Effector CD8-positive, alpha-beta T cell (primary cell): ENCODE results near the gene INPP5A.
"Not testable (repeated sequence)": the region's sequence is repeated elsewhere in the genome, so short reads cannot be mapped to it uniquely, and the experiment has no call there.

Experiments
- DNase-seq: peaks from one replicate; lab custom pipeline; 2025; lab: John Stamatoyannopoulos, UW

Gene INPP5A

DNA sequence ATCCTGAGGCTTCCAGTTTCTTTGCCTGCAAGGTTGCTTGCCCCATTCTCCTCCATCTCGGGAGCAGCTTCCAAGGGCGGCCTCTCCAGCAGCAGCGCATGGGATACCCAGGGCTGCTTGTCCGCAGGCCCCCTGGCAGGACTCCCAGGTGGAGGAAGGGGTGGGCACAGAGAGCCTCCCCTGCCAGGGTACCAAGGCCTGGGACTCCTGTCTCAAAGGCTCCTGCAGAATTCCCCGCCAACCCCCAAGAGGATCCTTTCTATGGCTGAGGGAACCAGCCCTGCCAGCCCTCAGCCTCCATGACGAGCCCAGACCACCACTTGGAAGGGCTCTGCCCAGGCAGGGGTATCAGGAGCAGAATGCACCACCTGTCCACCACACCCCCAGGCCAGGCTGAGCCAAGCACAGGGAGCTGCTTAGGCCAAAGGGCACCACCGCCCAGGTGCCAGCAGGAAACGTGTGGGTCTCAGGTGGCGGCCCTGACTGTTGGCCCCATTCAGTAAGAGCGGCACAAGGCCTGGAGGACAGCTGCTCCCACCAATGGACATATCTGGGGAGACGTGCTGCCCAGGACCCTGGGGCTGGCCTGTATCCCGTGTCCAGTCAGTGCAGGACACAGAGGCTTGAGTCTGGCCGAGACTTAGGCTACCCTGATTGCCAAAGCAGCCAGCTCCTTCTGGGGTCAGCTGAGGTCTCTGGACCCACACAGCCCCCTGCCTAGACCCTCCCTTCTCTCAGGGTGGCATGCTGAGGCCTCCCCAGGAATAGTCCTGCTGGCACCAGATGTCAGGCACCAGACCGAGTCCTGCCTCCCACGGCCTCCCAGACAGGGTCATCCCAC, 33.8 kb upstream of the INPP5A start:
- no peak for DNase-seq

DNA sequence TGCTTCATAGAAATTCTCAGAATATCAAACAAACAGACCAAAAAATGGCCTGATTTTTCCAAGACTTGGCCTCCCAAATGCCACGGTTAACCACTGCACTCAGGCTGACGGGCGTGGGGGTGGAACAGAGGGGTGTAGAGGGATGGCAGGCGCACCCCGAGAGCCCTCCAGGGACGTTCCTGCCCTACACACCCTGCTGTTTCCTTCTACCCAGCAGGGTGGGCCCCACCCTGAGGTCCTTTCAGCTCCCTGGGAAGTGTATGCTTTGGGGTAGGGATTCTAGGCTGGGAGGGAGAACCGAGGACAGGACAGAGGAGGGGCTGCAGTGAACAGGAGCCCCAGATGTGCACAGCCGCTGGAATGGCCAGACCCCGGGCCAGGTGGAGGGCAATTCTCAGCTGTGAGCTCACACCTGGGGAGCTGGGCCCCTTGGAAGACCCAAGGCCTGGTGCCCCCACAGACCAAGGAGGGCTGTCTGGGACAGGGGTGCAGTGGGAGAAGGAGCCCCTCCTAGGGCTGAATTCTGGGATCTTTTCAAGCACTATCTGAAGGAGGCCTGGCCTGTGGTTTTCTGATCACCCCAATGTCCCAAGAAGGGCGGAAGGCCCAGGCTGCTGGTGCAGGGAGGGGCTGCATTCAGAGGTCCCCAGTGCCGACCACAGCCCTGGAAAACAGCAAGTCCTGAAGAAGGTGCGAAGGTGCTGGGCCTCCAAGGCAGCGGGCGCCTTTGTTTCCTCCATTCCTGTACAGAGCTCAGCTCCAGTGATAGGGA, 32.9 kb upstream of the INPP5A start:
- DNase-seq = no peak

DNA sequence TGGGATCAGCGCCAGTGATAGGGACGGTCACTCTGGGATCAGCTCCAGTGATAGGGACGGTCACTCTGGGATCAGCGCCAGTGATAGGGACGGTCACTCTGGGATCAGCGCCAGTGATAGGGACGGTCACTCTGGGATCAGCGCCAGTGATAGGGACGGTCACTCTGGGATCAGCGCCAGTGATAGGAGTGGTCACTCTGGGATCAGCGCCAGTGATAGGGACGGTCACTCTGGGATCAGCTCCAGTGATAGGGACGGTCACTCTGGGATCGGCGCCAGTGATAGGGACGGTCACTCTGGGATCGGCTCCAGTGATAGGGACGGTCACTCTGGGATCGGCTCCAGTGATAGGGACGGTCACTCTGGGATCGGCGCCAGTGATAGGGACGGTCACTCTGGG, 32.0 kb upstream of the INPP5A start:
- not testable (repeated sequence) for DNase-seq

DNA sequence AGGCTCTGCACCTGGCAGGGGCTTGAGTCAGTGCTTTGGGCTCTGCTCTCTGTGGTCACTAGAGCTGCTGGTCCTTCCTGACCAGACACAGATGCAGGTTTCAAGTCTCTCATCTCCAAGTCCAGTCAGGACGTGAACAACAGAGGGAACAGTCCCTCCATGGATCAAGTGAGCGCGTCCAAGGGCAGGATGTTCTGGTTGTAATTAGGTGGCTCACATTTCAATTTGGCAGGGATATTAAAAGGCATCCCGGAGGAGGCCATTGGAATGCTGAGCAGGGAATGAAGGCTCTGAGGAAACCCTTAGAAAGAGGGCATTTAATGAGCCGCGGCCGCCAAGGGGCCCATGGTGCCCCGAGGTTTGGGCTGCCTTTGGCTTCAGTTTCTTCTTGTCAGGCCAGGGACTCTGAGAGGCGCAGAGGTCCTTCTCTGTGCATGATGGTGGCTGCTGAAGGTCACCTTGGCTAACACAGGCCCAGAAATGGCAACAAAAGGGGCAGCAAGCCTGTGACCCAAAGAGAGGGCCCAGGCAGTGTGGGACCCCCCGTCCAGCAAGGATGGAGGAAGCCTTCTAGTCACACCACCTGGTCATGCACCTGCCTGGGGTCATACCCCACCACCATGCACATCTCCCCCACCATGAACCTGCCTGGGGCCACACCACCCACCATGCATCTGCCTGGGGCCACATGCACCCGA, 30.7 kb upstream of the INPP5A start:
- no peak for DNase-seq

DNA sequence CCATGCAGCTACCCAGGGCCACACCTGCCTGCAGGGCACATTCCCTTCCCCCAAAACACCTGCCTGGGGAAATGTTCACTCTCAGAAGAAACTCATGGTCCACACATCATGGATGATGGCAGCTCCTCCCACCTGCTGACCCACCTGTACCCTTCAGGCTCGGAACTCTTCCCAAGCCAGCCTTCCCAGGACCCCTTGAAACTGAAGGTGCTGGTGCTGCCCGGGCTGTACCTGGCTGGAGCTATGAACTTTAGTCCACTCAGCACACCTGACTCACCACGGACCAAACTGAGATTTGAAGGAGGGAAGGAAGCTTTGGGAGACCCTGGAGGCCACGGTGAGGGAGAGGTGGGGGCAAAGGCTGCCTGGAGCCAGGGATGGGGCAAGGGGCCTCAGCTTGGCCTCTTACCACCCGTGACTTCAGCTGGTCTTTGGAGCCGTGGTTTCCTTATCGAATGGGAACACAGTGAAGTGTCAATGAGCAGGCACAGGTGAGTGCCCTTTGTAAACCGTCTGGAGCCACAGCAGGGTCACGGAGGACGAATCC, 30.1 kb upstream of the INPP5A start:
- no peak for DNase-seq

DNA sequence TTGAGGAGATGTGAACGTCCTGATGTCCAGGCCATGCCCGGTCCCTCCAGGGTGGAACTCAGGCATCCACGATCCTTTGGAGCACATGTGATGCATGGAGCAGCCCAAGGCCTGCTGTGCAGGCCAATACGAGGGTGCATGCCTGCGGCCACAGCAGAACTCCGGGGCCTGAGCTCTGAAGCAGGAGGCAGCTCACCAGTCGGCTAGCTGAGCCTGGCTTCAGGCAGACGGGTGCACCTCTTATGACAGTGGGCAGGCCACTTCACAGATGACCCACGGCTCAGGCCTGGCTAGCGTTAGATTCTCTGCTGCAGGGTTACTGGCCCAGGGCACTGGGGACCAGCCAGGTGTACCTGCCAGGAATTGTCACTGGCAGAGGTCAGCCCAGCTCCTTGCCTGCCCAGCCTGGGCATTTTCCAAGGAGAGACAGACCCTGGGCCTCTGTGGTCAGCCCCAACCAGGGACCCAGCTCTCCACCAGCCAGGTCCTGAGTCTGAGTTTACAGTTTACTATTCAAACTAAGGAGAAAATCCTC, 29.6 kb upstream of the INPP5A start:
- DNase-seq = no peak

DNA sequence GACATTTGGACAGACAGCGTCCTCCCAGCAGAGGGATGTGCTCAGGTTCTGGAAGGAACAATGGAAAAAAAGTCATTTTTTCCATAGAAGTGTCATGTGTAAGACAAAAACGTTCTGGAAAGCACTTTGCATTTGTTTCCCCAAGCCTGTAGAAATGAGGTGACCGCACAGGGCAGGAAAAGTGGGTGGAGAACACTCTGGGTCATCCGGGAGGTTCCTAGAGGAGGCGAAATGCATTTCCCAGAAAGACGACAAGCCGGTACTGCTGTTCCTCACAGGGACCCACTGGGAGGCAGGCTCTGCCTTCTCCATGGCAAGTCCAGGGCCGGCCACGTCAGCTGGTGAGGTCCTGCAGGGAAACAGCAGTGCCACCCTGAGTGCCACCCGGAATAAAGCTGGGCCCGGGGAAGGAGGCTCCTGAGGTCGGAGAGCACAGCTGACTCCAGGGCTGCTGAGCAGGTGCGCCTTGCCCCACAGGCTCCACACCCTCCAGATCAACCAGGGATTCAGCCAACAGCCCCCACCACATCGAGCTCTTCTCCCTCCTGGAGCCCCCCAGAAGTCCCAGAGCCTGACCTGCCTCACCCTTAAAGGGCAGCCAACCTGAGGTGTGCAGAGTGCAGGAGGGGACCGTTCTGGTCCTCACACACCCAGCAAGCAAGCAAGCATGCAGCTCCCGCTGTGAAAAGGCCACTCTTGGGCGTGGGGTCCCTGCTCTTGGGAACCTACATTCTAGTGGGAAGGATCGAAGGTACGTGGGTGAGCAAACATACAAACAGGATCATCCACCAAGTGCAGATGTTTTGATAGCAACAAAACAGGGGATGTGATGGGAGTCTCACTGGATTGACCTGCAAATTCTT, 28.8 kb upstream of the INPP5A start:
- no peak for DNase-seq

DNA sequence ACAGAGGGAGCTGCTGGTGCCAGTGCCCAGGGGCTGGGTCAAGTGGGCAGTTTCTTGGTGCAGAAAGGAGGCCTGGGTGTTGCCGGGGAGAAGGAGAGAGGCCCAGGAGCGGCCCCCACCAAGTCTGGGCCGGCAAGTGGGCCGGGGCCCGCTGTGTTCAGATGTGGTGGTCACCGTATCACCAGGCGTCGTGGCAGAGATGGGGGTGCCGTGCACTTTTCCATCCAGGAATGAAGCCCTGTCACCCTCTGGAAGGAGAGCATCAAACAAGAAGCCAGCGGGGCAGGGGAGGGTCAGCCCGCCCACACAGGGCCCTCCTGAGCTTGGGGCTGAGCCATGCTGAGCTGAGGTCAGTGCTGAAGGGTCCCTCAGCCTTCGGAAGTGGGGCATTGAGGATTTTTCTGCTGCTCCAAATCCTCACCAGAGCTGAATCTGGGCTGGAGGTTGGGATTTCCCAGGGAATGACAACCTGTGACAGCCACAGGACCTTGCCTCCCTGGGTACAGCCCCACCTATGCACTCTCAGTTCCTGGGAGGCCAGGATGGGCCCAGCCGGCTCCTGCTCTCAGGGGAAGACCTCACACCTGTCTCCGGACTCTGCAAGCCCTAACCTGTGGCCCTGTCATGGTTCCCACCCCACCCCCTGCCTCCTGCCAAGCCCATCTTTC, 27.9 kb upstream of the INPP5A start:
- DNase-seq = no peak

DNA sequence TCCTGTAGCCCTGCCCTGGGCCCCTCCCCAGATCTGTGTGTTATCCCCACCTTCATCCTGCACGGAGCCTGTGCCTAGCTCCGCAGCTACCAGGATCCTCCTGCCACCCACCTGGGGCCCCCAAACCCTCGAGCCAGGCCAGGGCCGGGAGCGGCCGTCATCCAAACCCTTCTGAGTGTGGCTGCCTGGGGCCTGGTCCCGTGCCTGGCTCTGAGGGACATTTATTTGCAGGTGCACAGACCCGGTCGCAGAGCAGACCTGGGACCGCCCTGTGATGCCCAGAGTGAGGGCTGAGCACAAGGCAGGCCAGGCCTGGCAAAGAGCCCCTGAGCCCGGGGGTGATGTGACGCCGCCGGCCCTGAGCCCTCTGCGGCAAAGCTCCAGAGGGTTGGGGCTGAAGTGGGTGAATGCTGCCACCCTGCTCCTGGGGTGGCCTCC, 27.4 kb upstream of the INPP5A start:
- no peak for DNase-seq

DNA sequence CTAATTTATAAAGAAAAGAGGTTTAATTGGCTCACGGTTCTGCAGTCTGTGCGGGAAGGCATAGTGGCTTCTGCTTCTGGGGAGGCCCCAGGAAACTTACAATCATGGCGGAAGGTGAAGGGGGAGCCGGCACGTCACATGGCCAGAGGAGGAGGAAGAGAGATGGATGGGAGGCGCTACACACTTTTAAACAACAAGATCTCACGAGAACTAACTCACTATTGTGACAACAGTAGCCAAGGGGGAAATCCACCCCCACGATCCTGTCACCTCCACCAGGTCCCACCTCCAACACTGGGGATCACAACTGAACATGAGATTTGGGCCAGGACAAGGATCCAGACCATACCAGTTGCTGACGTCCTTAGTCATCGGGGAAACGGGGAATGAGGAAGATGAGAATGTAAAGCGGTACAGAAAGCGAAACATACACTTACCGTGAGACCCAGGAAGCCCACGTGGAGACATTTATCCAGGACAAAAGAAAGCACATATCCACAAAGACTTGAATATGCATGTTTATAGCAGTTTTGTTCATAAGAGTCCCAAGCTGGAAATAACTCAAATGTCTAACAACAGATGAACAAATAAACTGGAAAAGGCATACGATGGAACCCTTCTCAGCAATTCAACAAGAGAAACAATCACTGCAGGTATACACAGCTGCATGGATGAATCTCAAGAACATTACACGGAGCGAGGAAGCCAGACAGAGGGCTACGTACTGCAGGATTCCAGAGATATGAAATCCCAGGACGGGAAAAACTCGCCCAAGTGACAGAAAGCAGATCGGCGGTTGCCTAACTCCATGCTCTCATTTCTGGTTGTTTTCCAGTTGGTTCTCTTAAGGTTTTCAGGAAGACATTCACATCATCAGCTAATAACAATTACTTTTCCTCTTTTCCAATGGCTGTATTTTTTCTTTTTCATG, 26.2 kb upstream of the INPP5A start:
- no peak for DNase-seq

DNA sequence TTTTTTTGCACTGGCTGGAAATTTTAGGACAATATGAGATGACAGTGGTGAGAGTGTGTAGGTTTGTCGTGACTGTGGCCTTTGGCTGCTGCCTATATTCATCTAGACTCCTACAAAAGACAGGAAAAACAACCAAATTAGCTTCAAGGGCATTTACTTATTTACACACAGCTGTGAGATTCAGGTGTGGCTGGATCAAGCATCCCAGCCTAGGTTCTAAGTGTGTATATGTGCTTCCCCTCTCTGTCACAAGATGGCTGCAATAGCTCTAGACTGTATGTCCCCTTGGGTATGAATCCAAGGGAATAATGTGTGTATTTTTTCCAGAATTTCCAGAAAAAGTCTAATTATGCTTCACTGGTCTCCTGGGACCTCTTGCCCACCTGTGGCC, 25.5 kb upstream of the INPP5A start:
- no peak for DNase-seq

DNA sequence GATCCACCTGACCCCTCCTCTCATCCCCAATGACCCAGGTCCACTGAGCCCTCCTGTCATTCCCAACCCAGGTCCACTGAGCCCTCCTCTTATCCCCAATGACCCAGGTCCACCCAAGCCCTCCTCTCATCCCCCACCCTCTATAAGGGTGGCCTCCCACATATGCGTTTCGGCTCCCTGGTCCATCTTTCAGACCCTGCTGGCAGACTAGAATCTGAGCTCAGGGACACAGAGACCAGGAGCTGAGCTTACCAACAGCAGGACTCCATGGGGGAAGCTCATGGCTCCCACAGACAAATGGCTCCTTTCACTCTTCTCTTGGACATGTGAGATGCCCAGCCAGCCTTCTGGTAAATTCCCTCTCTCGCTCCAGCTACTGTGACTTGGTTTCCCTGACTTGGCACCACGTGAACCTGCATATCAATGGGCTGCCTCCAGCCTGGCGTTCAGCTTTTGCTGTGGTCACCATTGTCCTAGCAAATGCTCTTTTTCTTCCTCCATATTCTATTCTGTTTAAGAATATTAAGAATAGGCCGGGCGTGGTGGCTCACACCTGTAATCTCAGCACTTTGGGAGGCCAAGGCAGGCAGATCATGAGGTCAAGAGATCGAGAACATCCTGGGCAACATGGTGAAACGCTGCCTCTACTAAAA, 24.8 kb upstream of the INPP5A start:
- DNase-seq = no peak

DNA sequence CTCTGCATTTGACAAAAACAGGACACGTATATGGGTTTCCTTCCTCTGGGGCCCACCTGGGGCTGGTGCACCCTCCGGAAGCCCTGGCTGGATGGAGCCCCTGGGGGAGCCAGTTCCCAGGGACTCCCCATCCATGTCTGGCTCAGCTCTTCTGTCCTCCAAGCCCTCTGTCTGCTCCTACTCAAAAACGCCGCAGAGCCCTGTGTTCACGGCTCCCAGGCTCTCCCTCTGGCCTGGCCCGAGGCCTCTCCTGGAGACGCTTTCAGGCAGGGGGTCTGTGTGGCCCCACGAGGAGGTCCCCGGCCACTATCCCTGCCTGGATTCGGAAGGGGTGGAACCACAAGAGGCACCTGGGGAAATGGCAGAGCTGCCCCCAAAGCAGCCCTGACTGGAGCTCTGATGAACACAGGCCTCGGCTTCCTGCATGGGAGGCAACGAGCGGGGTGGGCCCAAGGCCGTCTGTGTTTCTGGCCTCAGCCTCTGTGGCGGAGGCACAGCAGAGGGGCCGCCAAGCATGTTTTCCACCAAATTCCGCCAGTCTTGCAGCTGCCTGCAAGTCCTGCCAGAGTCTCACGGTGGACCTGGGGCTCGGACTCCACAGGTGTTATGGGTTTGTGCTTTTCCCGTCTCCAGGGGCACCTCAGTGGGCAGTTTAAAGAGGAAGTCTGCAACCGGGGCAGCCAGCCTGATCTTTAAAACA, 22.6 kb upstream of the INPP5A start:
- no peak for DNase-seq

DNA sequence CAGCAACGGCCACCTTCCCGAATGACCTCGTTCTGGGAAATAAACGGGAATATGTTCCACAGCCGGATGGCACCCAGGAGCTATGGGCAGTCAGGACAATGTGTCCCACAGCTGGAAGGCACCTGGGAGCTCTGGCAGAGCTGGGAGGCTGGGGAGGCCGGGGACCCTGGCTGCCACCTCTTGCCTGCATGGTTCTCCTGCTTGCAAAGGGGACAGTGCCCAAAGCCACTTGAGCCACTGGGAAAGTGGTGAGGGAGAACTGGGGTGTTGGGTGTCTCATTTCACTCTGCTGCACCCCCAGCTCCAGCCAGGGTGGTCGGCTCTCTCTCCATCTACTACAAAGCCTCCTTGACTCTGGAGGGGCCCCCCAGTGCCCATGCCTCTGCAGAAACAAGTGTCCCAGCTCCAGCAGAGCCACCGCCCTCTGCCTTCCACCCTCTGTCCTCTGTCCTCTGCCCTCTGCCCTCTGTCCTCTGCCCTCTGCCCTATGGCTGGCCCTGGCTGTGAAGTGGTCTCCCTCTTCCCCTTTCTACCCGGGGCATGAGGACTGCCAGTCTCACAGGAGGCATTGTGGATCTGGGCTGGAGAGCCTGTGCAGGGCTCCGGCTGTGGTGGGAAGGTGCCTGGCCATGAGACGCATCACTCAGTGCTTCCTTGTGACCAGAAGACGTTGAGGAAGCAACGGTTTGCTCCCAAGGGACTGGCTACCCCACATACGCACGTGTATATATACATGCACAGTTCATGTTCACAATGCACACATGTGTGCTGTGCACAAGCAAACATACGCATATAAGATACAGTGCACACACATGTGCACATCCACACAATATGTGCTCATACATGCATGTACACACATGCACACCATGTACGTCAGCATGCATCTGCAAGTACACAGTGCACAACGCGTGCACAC, 21.5 kb upstream of the INPP5A start:
- DNase-seq = no peak

DNA sequence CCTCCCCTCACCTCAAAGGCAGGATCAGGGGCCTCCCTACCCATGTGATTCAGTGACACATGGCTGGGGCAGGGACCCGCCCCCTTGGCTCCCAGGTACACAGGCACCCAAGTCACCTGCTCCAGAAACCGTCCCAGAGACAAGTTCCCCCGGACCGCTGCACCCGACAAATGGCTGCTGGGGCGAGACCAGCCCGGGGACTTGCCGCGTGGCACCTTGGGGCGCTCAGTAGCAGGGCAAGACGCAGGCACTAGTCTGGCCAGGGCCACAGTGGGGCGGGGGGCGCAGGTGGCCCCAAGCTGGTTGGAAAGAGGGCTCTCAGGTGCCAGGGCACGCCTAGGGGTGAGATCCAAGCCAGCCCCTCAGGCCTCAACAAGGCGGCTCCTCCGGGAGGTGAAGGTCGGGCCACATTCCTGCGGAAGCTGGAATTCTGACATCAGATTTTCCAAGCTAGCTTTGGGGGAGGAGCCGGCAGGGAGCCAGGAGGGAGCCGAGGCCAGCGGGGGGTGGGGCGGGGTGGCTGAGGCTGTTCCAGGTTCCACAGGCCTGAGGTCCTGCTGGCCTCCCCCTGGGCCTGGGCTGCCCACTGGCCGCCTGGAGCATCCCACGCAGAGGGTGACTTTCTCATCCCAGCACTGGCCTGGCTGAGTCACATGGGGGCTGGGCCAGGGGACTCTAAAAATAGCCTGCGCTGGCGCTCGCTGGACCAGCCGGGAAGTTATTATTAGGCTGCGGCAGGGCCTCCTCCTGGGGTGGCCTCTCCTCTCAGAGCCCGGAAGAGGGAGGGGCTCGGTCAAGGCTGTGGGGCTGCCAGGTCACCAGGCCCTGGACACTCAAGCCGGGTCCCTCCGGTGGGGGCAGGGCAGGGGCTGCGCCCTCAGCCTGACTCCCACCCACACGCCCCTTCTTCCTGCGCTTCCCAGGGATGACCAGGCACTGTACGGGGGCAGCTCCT, 20.5 kb upstream of the INPP5A start:
- no peak for DNase-seq

DNA sequence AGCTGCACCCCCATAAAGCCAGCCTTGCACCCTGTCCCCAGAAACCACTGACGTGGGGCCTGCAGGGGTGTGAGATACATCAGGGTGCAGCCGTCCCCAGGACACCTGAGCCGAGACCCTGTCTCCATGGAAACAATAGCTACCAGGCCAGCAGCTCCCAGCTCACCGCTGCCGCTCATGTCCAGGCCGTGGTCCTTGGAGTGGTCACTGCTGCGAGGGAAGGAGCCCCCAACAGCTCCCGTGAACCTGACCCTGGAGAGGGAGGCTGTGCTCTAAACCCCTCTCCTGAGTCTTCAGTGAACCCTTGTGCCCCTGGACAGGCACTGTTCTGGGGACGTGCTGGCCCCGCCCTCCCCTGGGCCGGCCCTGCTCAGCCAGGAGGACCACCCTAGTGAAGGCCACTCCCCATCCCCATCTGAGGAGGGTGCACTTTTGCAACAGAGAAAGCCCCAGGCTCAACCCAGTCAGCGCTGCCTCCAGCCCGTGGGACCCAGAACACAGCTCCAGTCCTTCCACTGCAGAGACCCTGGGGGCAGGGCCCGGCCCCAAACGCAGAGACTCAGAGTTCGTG, 19.6 kb upstream of the INPP5A start:
- no peak for DNase-seq
